ENCODE measurements around the gene CD2AP. TPM values are rescaled to one million over a fixed set of nuclear protein-coding genes. Genes with fewer than 3 reads are reported as not detected.

Gene CD2AP
- total and polyA plus RNA-seq, 4 donors, result 14.2 to 104 (median 21.7) TPM

DNA sequence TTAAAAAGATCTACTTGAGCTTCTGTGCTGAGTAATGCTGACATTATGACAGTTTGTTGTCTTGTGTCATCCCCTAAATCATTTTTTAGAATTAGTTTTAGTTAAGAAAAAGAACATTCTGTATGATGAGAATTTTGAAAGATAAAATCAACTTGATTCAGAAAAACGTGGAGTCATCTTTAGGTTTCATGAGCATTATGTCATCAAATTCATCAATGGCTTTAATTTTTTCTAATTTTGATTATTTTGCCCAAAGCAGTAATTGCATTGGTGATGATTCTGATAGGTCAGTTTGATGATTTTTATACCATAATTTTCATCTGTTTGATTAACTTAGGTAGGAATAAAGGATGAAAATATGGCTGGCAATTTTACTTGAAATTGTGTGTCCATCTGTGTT is 194.2 kb downstream of the CD2AP start:
- Histone ChIP-seq H3K4me3 (no peak overlapping the region), H3K9me3 (ENCODE audit: control insufficient read depth in 4 of 4, insufficient read depth in 3 of 4, low read length in 3 of 4) (no peaks in the 10 kb centered on the region), H3K27ac (ENCODE audit: low read depth in 1 of 2, low read length in 1 of 2) (no peak overlapping the region), H3K27me3 (ENCODE audit: control insufficient read depth in 3 of 3, insufficient read depth in 3 of 3, low read length in 2 of 3) (no peaks in the 10 kb centered on the region), H3K9ac (ENCODE audit: insufficient read depth in 1 of 2, low read length in 2 of 2) (no peak overlapping the region), H3K36me3 (ENCODE audit: control insufficient read depth in 4 of 4, insufficient read depth in 4 of 4, low read length in 4 of 4) (no peaks in the 10 kb centered on the region), H3K4me1 (ENCODE audit: control insufficient read depth in 5 of 5, insufficient read depth in 5 of 5, low read length in 5 of 5) (peaks cover 0 to 9% (median 0%) of the 10 kb centered on the region in 5 donors)
- ATAC-seq (ENCODE audit: insufficient read depth, low FRiP score) (no peak), DNase-seq (no peak)
- TF ChIP-seq, protein P1, sequence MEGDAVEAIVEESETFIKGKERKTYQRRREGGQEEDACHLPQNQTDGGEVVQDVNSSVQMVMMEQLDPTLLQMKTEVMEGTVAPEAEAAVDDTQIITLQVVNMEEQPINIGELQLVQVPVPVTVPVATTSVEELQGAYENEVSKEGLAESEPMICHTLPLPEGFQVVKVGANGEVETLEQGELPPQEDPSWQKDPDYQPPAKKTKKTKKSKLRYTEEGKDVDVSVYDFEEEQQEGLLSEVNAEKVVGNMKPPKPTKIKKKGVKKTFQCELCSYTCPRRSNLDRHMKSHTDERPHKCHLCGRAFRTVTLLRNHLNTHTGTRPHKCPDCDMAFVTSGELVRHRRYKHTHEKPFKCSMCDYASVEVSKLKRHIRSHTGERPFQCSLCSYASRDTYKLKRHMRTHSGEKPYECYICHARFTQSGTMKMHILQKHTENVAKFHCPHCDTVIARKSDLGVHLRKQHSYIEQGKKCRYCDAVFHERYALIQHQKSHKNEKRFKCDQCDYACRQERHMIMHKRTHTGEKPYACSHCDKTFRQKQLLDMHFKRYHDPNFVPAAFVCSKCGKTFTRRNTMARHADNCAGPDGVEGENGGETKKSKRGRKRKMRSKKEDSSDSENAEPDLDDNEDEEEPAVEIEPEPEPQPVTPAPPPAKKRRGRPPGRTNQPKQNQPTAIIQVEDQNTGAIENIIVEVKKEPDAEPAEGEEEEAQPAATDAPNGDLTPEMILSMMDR (IDR thresholded peaks at IDR 0.05; ENCODE audit: control extremely low read depth, extremely low read depth), result no peak
- 58 to 60% methylated on average over 1 of the region's 1 CpG for WGBS, 2 donors

DNA sequence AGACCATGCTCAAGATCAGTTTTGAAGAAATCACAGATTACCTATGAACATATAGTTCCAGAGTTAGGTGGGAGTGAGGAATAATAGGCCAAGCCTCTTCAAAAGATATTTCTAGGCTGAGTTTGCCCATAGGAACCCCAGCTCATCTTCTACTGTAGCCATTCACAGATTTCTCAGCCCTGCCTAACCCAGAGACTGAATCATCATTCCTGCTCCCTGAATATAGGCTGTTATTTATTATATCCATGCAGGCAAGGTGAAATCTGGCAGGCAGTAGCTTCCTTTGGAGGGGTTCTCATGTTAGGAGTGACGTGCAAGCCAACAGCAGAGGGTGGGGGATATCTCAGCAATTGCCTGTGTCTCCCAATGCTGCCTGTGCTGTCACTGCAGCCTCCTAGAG is 195.2 kb downstream of the CD2AP start:
- Histone ChIP-seq H3K9me3 (ENCODE audit: control insufficient read depth in 4 of 4, insufficient read depth in 3 of 4, low read length in 3 of 4) (no peaks in the 10 kb centered on the region), H3K27ac (ENCODE audit: low read depth in 1 of 2, low read length in 1 of 2) (no peak overlapping the region), H3K36me3 (ENCODE audit: control insufficient read depth in 4 of 4, insufficient read depth in 4 of 4, low read length in 4 of 4) (no peaks in the 10 kb centered on the region), H3K4me3 (no peak overlapping the region), H3K4me1 (ENCODE audit: control insufficient read depth in 5 of 5, insufficient read depth in 5 of 5, low read length in 5 of 5) (peaks cover 0 to 9% (median 0%) of the 10 kb centered on the region in 5 donors), H3K9ac (ENCODE audit: insufficient read depth in 1 of 2, low read length in 2 of 2) (no peak overlapping the region), H3K27me3 (ENCODE audit: control insufficient read depth in 3 of 3, insufficient read depth in 3 of 3, low read length in 2 of 3) (no peaks in the 10 kb centered on the region)
- DNase-seq, result no peak
- WGBS, 2 donors, result 91 to 97% methylated on average over 1 of the region's 1 CpG
- no peak for ATAC-seq (ENCODE audit: insufficient read depth, low FRiP score)
- TF ChIP-seq, protein P1 (IDR thresholded peaks at IDR 0.05; ENCODE audit: control extremely low read depth, extremely low read depth), result no peak

DNA sequence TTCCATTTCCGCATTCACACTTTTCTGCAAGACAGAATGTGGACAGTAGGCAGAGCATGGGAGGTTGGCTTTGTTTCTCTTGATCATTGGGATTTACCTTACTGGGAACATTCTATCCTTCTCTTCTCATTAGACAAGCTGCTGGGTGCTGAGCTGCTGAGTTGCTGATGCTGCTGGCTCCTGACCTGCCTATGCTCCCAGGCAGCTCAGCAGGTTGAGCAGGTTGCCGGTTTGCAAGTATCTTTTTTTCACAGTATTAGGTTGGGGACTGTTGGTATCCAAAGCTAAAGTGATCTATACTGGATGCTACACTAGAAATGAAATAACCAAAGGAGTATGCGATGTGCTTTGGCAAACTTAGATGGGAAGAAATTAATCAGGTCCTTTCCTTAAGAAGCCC is 197.1 kb downstream of the CD2AP start:
- no peak for ATAC-seq (ENCODE audit: insufficient read depth, low FRiP score)
- Histone ChIP-seq H3K27ac (ENCODE audit: low read depth in 1 of 2, low read length in 1 of 2) (no peak overlapping the region), H3K36me3 (ENCODE audit: control insufficient read depth in 4 of 4, insufficient read depth in 4 of 4, low read length in 4 of 4) (no peaks in the 10 kb centered on the region), H3K4me3 (no peak overlapping the region), H3K4me1 (ENCODE audit: control insufficient read depth in 5 of 5, insufficient read depth in 5 of 5, low read length in 5 of 5) (peaks cover 0 to 5% (median 0%) of the 10 kb centered on the region in 5 donors), H3K9ac (ENCODE audit: insufficient read depth in 1 of 2, low read length in 2 of 2) (no peak overlapping the region), H3K9me3 (ENCODE audit: control insufficient read depth in 4 of 4, insufficient read depth in 3 of 4, low read length in 3 of 4) (no peaks in the 10 kb centered on the region), H3K27me3 (ENCODE audit: control insufficient read depth in 3 of 3, insufficient read depth in 3 of 3, low read length in 2 of 3) (no peaks in the 10 kb centered on the region)
- WGBS, 2 donors, result 82 to 84% methylated on average over 3 of the region's 3 CpGs
- DNase-seq, result no peak
- TF ChIP-seq, protein P1 (IDR thresholded peaks at IDR 0.05; ENCODE audit: control extremely low read depth, extremely low read depth), result no peak

Small RNA genes lying within 50 kb of the gene (small RNA-seq; reads per million reads assigned to genes)
- gene RF00019 (ENCODE audit: low replicate concordance), result not detected

Other genes starting within 250 kb of the CD2AP start
- 10 to 100 TPM; 21.8 to 36.6 TPM for gene TNFRSF21, start 167.9 kb upstream of the CD2AP start, total RNA-seq
- gene TNFRSF21, start 167.9 kb upstream of the CD2AP start, polyA plus RNA-seq, result 10 to 100 TPM; 11.1 to 27.2 TPM
- gene ADGRF4, start 220.8 kb downstream of the CD2AP start, total RNA-seq, result under 1 TPM; 0.28 to 0.48 TPM
- under 1 TPM; 0.10 to 0.16 TPM for gene ADGRF4, start 220.8 kb downstream of the CD2AP start, polyA plus RNA-seq

Measured in lung (tissue), 13 donors.